Calu3 (cell line): Measurements from ENCODE around the gene UNK. TPM values are rescaled to one million over a fixed set of nuclear protein-coding genes. Genes with fewer than 3 reads are reported as not detected.
"Not testable (repeated sequence)": the region's sequence is repeated elsewhere in the genome, so short reads cannot be mapped to it uniquely, and the experiment has no call there.

Experiments
- BruUV-seq: library from RNA; stranded (reverse); fragments of 400-500 nt; replicated peaks from 2 replicates; lab custom pipeline; 2021; lab: Mats Ljungman, UMichigan
- CTCF ChIA-PET: fragments of 300-600 bp; sonication (Branson Sonifier 250); formaldehyde crosslinking; loops from one replicate; lab custom pipeline; 2022; ENCODE audit warnings: antibody characterized with exemption; lab: Charles Lee
- DNase-seq: peaks from one replicate; pipeline ENCODE4 v3.0.0; 2022
- H3K27ac Mint-ChIP-seq: one replicate; pipeline ENCODE4 v1.8.0; 2022; ENCODE audit warnings: mixed read lengths; ENCODE audit not compliant: unreplicated experiment
- H3K27me3 Mint-ChIP-seq: one replicate; pipeline ENCODE4 v1.8.0; 2022; ENCODE audit warnings: mixed read lengths; ENCODE audit not compliant: unreplicated experiment
- H3K36me3 Mint-ChIP-seq: one replicate; pipeline ENCODE4 v1.8.0; 2022; ENCODE audit warnings: mild to moderate bottlenecking, moderate library complexity, mixed read lengths; ENCODE audit not compliant: insufficient read depth, unreplicated experiment
- H3K4me1 Mint-ChIP-seq: one replicate; pipeline ENCODE4 v1.8.0; 2022; ENCODE audit warnings: mild to moderate bottlenecking, low read depth, mixed read lengths; ENCODE audit not compliant: unreplicated experiment
- H3K4me3 Mint-ChIP-seq: one replicate; pipeline ENCODE4 v1.8.0; 2022; ENCODE audit warnings: mild to moderate bottlenecking, low read depth, moderate library complexity, mixed read lengths; ENCODE audit not compliant: unreplicated experiment
- H3K9me3 Mint-ChIP-seq: one replicate; pipeline ENCODE4 v1.8.0; 2022; ENCODE audit warnings: low read depth, mixed read lengths; ENCODE audit not compliant: unreplicated experiment
- intact Hi-C: fragments of 100-400 bp; cut with micrococcal nuclease; formaldehyde crosslinking; loops from one replicate; pipeline ENCODE4 v1.10.0; 2022; ENCODE audit not compliant: unreplicated experiment
- total RNA-seq: library from RNA; stranded (reverse); gene quantifications from 2 replicates; pipeline ENCODE4 v1.2.3, GENCODE V29; 2022
- TF ChIP-seq, protein P1 (sequence below): fragments of 200-600 bp; IDR thresholded peaks from one replicate; pipeline ENCODE4 v1.8.0; 2022; ENCODE audit warnings: antibody characterized with exemption; ENCODE audit not compliant: unreplicated experiment

Gene UNK
- total RNA-seq, 1 experiment from 2014 or later, result 26.0 TPM

DNA sequence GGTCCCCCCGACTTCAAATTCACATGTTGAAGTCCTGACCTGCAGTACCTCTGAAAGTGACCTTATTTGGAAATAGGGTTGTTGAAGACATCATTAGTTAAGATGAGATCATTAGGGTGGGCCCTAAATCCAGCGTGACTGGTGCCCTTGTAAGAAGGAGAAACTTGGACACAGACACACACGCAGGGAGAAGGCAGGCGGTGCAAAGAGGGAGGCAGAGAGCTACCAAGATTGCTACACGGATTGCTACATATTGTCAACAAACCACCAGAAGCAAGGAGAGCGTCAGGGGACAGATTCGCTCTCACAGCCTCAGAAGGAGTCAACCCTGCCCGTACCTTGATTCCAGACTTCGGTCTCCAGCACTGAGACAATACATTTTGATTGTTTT is 77.3 kb downstream of the UNK start:
- H3K36me3 Mint-ChIP-seq, result peaks cover 4% of the 10 kb centered on the region
- no peak for DNase-seq
- H3K9me3 Mint-ChIP-seq, result no peaks in the 10 kb centered on the region
- no TSS peak for BruUV-seq
- intact Hi-C loops, result no loop called here
- CTCF ChIA-PET, result interaction anchor here (0.6 to 1.6 kb wide), 3 partner anchors 11 to 56 kb away, joined by 3 to 5 read pairs (median 5); no protein-coding TSS in a partner anchor
- TF ChIP-seq, protein P1, sequence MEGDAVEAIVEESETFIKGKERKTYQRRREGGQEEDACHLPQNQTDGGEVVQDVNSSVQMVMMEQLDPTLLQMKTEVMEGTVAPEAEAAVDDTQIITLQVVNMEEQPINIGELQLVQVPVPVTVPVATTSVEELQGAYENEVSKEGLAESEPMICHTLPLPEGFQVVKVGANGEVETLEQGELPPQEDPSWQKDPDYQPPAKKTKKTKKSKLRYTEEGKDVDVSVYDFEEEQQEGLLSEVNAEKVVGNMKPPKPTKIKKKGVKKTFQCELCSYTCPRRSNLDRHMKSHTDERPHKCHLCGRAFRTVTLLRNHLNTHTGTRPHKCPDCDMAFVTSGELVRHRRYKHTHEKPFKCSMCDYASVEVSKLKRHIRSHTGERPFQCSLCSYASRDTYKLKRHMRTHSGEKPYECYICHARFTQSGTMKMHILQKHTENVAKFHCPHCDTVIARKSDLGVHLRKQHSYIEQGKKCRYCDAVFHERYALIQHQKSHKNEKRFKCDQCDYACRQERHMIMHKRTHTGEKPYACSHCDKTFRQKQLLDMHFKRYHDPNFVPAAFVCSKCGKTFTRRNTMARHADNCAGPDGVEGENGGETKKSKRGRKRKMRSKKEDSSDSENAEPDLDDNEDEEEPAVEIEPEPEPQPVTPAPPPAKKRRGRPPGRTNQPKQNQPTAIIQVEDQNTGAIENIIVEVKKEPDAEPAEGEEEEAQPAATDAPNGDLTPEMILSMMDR, result no peak
- H3K4me1 Mint-ChIP-seq, result no peaks in the 10 kb centered on the region
- H3K4me3 Mint-ChIP-seq, result no peak overlapping the region
- no peaks in the 10 kb centered on the region for H3K27me3 Mint-ChIP-seq
- H3K27ac Mint-ChIP-seq, result no peak overlapping the region

DNA sequence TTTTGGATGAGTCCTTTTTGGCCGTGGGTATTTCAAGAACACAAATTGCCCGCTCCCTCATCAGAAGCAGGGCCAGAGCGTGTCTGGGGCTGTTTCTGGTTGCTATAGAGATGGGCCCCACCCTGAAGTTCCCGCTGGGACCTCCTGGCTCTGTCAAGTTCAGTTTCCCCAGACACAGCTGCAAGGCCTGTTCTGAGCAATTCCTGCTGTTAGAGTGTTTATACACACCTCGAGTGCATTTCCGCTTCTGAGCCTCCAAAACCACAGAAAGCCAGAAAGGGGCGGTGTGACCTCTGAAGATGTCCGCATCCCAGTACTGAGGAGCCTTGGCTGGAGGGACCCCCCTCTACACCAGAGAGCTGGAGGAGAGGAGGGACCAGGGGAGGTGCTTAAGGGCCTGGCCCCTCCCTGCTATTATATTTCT is 79.9 kb downstream of the UNK start:
- BruUV-seq, result no TSS peak
- H3K27ac Mint-ChIP-seq, result no peak overlapping the region
- H3K27me3 Mint-ChIP-seq, result no peaks in the 10 kb centered on the region
- peaks cover 8% of the 10 kb centered on the region for H3K4me1 Mint-ChIP-seq
- TF ChIP-seq, protein P1, result no peak
- CTCF ChIA-PET, result no interaction called here
- intact Hi-C loops, result no loop called here
- H3K36me3 Mint-ChIP-seq, result peaks cover 4% of the 10 kb centered on the region
- no peaks in the 10 kb centered on the region for H3K9me3 Mint-ChIP-seq
- DNase-seq, result no peak
- no peak overlapping the region for H3K4me3 Mint-ChIP-seq

DNA sequence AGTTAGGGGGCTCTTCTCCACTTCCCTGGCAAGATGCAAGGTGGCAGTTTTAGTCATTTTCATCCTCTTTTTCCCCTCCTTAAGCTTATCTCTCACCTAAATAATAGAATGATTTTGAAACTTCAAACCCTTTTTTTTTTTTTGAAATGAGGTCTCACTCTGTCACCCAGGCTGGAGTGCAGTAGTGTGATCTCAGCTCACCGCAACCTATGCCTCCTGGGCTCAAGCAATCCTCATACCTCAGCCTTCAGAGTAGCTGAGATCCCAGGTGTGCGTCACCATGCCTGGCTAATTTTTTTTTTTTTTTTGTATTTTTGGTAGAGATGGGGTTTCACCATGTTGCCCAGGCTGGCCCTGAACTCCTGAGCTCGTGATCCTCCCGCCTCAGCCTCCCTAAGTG is 80.3 kb downstream of the UNK start:
- intact Hi-C loops, H3K27ac Mint-ChIP-seq, CTCF ChIA-PET, H3K36me3 Mint-ChIP-seq, DNase-seq, BruUV-seq, H3K4me3 Mint-ChIP-seq, H3K9me3 Mint-ChIP-seq, H3K27me3 Mint-ChIP-seq: not testable (repeated sequence)
- H3K4me1 Mint-ChIP-seq, result peaks cover 12% of the 10 kb centered on the region

DNA sequence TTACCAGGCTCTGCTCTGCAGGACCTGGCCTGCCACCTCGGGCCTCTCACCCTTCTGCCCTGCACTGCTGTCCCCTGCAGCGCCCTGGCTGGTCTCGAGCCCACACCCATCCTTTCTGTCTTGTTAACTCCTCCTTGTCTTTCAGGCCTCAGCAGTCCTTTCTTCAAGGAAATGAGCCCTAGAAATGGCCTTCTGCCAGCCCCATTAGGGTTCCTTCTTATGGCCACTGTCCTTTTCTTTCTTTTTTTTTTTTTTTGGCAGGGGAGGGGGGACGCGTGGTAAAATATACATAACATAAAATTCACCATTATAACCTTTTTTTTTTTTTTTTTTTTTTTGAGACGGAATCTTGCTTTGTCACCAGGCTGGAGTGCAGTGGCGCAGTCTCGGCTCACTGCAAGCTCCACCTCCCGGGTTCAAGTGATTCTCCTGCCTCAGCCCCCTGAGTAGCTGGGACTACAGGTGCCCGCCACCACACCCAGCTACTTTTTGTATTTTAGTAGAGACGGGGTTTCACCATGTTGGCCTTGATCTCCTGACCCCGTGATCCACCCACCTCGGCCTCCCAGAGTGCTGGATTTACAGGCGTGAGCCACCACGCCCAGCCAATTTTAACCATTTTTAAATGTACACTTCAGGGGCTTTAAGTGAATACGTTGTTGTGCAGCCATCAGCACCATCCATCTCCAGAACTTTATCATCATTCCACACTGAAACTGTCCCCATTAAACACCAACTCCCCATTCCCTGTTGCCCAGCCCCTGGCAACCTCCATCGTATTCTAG is 81.0 kb downstream of the UNK start:
- intact Hi-C loops, H3K27ac Mint-ChIP-seq, H3K27me3 Mint-ChIP-seq, H3K9me3 Mint-ChIP-seq, CTCF ChIA-PET, DNase-seq, H3K4me3 Mint-ChIP-seq, BruUV-seq, H3K36me3 Mint-ChIP-seq: not testable (repeated sequence)
- H3K4me1 Mint-ChIP-seq, result peaks cover 14% of the 10 kb centered on the region

DNA sequence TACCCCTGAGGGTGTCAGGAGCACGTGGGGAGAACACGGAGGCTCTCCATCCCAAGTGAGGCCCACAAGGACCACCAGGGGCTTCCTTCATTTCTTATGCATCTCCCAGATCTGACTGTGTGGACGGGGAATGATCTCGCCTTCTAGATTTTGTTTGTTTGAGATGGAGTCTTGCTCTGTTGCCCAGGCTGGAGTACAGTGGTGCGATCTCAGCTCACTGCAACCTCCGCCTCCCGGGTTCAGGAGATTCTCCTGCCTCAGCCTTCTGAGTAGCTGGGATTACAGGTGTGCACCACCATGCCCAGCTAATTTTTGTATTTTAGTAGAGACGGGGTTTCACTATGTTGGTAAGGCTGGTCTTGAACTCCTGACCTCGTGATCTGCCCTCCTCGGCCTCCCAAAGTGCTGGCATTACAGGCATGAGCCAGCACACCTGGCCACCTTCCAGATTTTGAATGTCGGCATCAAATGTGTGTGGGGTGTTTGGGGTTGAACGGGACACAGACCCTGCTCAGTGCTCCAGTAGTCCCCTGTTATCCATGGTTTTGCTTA is 84.2 kb downstream of the UNK start:
- intact Hi-C loops, H3K9me3 Mint-ChIP-seq, DNase-seq, CTCF ChIA-PET, H3K27me3 Mint-ChIP-seq, H3K4me3 Mint-ChIP-seq, BruUV-seq: not testable (repeated sequence)
- peaks cover 17% of the 10 kb centered on the region for H3K4me1 Mint-ChIP-seq
- H3K27ac Mint-ChIP-seq, result peak overlapping the region; percentile 74
- peaks cover 19% of the 10 kb centered on the region for H3K36me3 Mint-ChIP-seq
